ENCODE measurements around the gene PAK4. TPM values are rescaled to one million over a fixed set of nuclear protein-coding genes. Genes with fewer than 3 reads are reported as not detected.

The PAK4 gene
- 10 to 100 TPM; 63.9 to 68.1 TPM for total RNA-seq
- 59.4 TPM for polyA plus RNA-seq (2013, experiment 1 of 2)
- polyA plus RNA-seq (2013, experiment 2 of 2) = 56.1 TPM
- long read RNA-seq, experiment 1, partial matches to known transcripts = 35 of 52 reads
- long read RNA-seq, experiment 1, other reads (novel, unspliced or antisense) = 14 of 52 reads
- long read RNA-seq, experiment 2, transcript PAK4-202 (9 exons, 2,739 nt) = major isoform, 32 of 159 reads
- long read RNA-seq, experiment 2, partial matches to known transcripts = 12 of 159 reads
- long read RNA-seq, experiment 2, other reads (novel, unspliced or antisense) = 114 of 159 reads
- long read RNA-seq, experiment 3, transcript PAK4-202 (9 exons, 2,739 nt) = major isoform, 12 of 63 reads
- long read RNA-seq, experiment 3, partial matches to known transcripts = 6 of 63 reads
- long read RNA-seq, experiment 3, other reads (novel, unspliced or antisense) = 43 of 63 reads
- long read RNA-seq, experiment 4, full-length matches to known transcripts = 2 of 7 reads
- long read RNA-seq, experiment 4, partial matches to known transcripts = 1 of 7 reads
- long read RNA-seq, experiment 4, other reads (novel, unspliced or antisense) = 4 of 7 reads

GRCh38 chr19:39125554-39126311 lies at the start of gene PAK4:
PAK4 (plus strand) TSS chr19:39125786; CDS start chr19:39169554, 43,768 bp downstream.
- H3K9me3 Mint-ChIP-seq = no peaks in the 10 kb centered on the region
- H3K36me3 ChIP-seq (ENCODE audit: control insufficient read depth, insufficient read depth, low read length) = no peaks in the 10 kb centered on the region
- H3K27me3 Mint-ChIP-seq (ENCODE audit: insufficient read depth) = peaks cover 6% of the 10 kb centered on the region
- peak within 1 kb of the TSS; percentile 67 for H3K9ac ChIP-seq (ENCODE audit: extremely low read depth, low read length, poor library complexity, severe bottlenecking)
- H3K4me3 Mint-ChIP-seq = peak within 1 kb of the TSS; percentile 96
- peak within 1 kb of the TSS; percentile 95 for H3K27ac Mint-ChIP-seq
- H3K4me1 ChIP-seq (ENCODE audit: control insufficient read depth, insufficient read depth, low read length) = no peaks in the 10 kb centered on the region
- 0 to 1% methylated on average over 18 to 64 of the region's 64 CpGs for WGBS, 2 experiments (ENCODE audit: insufficient coverage in 1 of 2, insufficient read length in 1 of 2)
- no peaks in the 10 kb centered on the region for H3K27me3 ChIP-seq (ENCODE audit: control insufficient read depth, insufficient read depth, low read length, poor library complexity, severe bottlenecking)
- H3K27ac ChIP-seq (ENCODE audit: low read depth, low read length) = peak within 1 kb of the TSS; percentile 91
- TF ChIP-seq CTCF (conservative IDR thresholded peaks at IDR 0.05) = no peak
- peak within 1 kb of the TSS; percentile 89 for H3K4me3 ChIP-seq (ENCODE audit: low read length)
- no peaks in the 10 kb centered on the region for H3K9me3 ChIP-seq (ENCODE audit: control insufficient read depth, low read length)
- no peaks in the 10 kb centered on the region for H3K36me3 Mint-ChIP-seq (ENCODE audit: low read depth)
- peaks cover 21% of the 10 kb centered on the region for H3K4me1 Mint-ChIP-seq
- DNase-seq = peak; percentile 99

- no peaks in the 10 kb centered on the region for H3K9me3 Mint-ChIP-seq
- no peak overlapping the region for H3K27ac ChIP-seq (ENCODE audit: low read depth, low read length)
- H3K4me3 ChIP-seq (ENCODE audit: low read length) = no peak overlapping the region
- TF ChIP-seq CTCF (conservative IDR thresholded peaks at IDR 0.05) = no peak
- peaks cover 22% of the 10 kb centered on the region for H3K27me3 Mint-ChIP-seq (ENCODE audit: insufficient read depth)
- H3K36me3 ChIP-seq (ENCODE audit: control insufficient read depth, insufficient read depth, low read length) = no peaks in the 10 kb centered on the region
- no peak overlapping the region for H3K9ac ChIP-seq (ENCODE audit: extremely low read depth, low read length, poor library complexity, severe bottlenecking)
- DNase-seq = no peak
- H3K27ac Mint-ChIP-seq = no peak overlapping the region
- H3K36me3 Mint-ChIP-seq (ENCODE audit: low read depth) = no peaks in the 10 kb centered on the region
- H3K4me3 Mint-ChIP-seq = no peak overlapping the region
- H3K4me1 Mint-ChIP-seq = no peaks in the 10 kb centered on the region
- H3K4me1 ChIP-seq (ENCODE audit: control insufficient read depth, insufficient read depth, low read length) = no peaks in the 10 kb centered on the region
- peaks cover 9% of the 10 kb centered on the region for H3K27me3 ChIP-seq (ENCODE audit: control insufficient read depth, insufficient read depth, low read length, poor library complexity, severe bottlenecking)
- H3K9me3 ChIP-seq (ENCODE audit: control insufficient read depth, low read length) = no peaks in the 10 kb centered on the region
- WGBS, 2 experiments (ENCODE audit: insufficient coverage in 1 of 2, insufficient read length in 1 of 2) = 86 to 90% methylated on average over 11 of the region's 11 CpGs
These were observed 48.3 kb upstream of the PAK4 start for GRCh38 chr19:39077323-39077722.

- H3K4me1 ChIP-seq (ENCODE audit: control insufficient read depth, insufficient read depth, low read length) = no peaks in the 10 kb centered on the region
- no peak overlapping the region for H3K4me3 ChIP-seq (ENCODE audit: low read length)
- H3K9me3 ChIP-seq (ENCODE audit: control insufficient read depth, low read length) = no peaks in the 10 kb centered on the region
- Mint-ChIP-seq H3K4me3 (no peak overlapping the region), H3K27ac (no peak overlapping the region), H3K27me3 (ENCODE audit: insufficient read depth) (peaks cover 35% of the 10 kb centered on the region), H3K36me3 (ENCODE audit: low read depth) (no peaks in the 10 kb centered on the region), H3K4me1 (no peaks in the 10 kb centered on the region), H3K9me3 (no peaks in the 10 kb centered on the region)
- WGBS, 2 experiments (ENCODE audit: insufficient coverage in 1 of 2, insufficient read length in 1 of 2) = 77 to 88% methylated on average over 6 to 7 of the region's 7 CpGs
- H3K27me3 ChIP-seq (ENCODE audit: control insufficient read depth, insufficient read depth, low read length, poor library complexity, severe bottlenecking) = peaks cover 22% of the 10 kb centered on the region
- DNase-seq = no peak
- no peaks in the 10 kb centered on the region for H3K36me3 ChIP-seq (ENCODE audit: control insufficient read depth, insufficient read depth, low read length)
- no peak overlapping the region for H3K27ac ChIP-seq (ENCODE audit: low read depth, low read length)
- H3K9ac ChIP-seq (ENCODE audit: extremely low read depth, low read length, poor library complexity, severe bottlenecking) = no peak overlapping the region
- TF ChIP-seq CTCF (conservative IDR thresholded peaks at IDR 0.05) = no peak
These were observed 47.0 kb upstream of the PAK4 start for GRCh38 chr19:39078436-39079200.
